H9 (cell line): ENCODE results near the gene DKK3. TPM values are rescaled to one million over a fixed set of nuclear protein-coding genes. Genes with fewer than 3 reads are reported as not detected.

Source experiments
- DNase-seq: peaks from one replicate; pipeline ENCODE4 v3.0.0-alpha.2; 2017
- H2AFZ ChIP-seq: one replicate; pipeline ENCODE4 v1.6.1; 2013; ENCODE audit warnings: mild to moderate bottlenecking, low read length, control low read depth, moderate library complexity
- H2AK5ac ChIP-seq: 2 replicates; pipeline ENCODE4 v1.6.1; 2013; ENCODE audit warnings: low read length, control low read depth, mixed read lengths; ENCODE audit not compliant: insufficient read length
- H2BK120ac ChIP-seq: one replicate; pipeline ENCODE4 v1.6.1; 2013; ENCODE audit warnings: low read depth, mild to moderate bottlenecking, low read length, control low read depth, inconsistent platforms; ENCODE audit not compliant: poor library complexity, severe bottlenecking
- H2BK12ac ChIP-seq: 2 replicates; pipeline ENCODE4 v1.6.1; 2013; ENCODE audit warnings: low read length, control low read depth, mixed read lengths, low read depth; ENCODE audit not compliant: insufficient read length
- H2BK15ac ChIP-seq: 2 replicates; pipeline ENCODE4 v1.6.1; 2013; ENCODE audit warnings: low read depth, low read length, control low read depth
- H2BK20ac ChIP-seq: one replicate; pipeline ENCODE4 v1.6.1; 2013; ENCODE audit warnings: low read depth, mild to moderate bottlenecking, low read length, control low read depth, inconsistent platforms; ENCODE audit not compliant: poor library complexity, severe bottlenecking
- H2BK5ac ChIP-seq: 2 replicates; pipeline ENCODE4 v1.6.1; 2013; ENCODE audit warnings: low read length, control low read depth, mixed read lengths; ENCODE audit not compliant: insufficient read length
- H3K14ac ChIP-seq: 2 replicates; pipeline ENCODE4 v1.6.1; 2013; ENCODE audit warnings: low read length, control low read depth; ENCODE audit not compliant: insufficient read depth
- H3K18ac ChIP-seq: 2 replicates; pipeline ENCODE4 v1.6.1; 2013; ENCODE audit warnings: low read depth, mild to moderate bottlenecking, mixed read lengths, low read length, control low read depth; ENCODE audit not compliant: insufficient read length
- H3K23ac ChIP-seq: 2 replicates; pipeline ENCODE4 v1.6.1; 2013; ENCODE audit warnings: low read length, control low read depth, mixed read lengths, low read depth; ENCODE audit not compliant: insufficient read length
- H3K23me2 ChIP-seq: 2 replicates; pipeline ENCODE4 v1.6.1; 2013; ENCODE audit warnings: low read depth, mild to moderate bottlenecking, mixed read lengths, low read length, control low read depth; ENCODE audit not compliant: insufficient read length, poor library complexity, severe bottlenecking
- H3K27ac ChIP-seq: 2 replicates; pipeline ENCODE4 v1.5.1; 2013; ENCODE audit warnings: low read length, control low read depth, mixed read lengths, low read depth; ENCODE audit not compliant: insufficient read length
- H3K27me3 ChIP-seq: 2 replicates; pipeline ENCODE4 v1.6.1; 2013; ENCODE audit warnings: low read length, control low read depth, inconsistent platforms; ENCODE audit not compliant: insufficient read depth
- H3K4ac ChIP-seq: 2 replicates; pipeline ENCODE4 v1.6.1; 2013; ENCODE audit warnings: low read depth, mild to moderate bottlenecking, control low read depth, inconsistent platforms, low read length, moderate library complexity
- H3K4me1 ChIP-seq: 2 replicates; pipeline ENCODE4 v1.6.1; 2013; ENCODE audit warnings: low read length, control low read depth, inconsistent platforms; ENCODE audit not compliant: insufficient read depth
- H3K4me2 ChIP-seq: 2 replicates; pipeline ENCODE4 v1.6.1; 2013; ENCODE audit warnings: low read length, control low read depth, mixed read lengths; ENCODE audit not compliant: insufficient read length, insufficient read depth
- H3K56ac ChIP-seq: 2 replicates; pipeline ENCODE4 v1.6.1; 2013; ENCODE audit warnings: low read depth, mild to moderate bottlenecking, mixed read lengths, low read length, control low read depth; ENCODE audit not compliant: insufficient read length
- H3K79me1 ChIP-seq: 2 replicates; pipeline ENCODE4 v1.6.1; 2013; ENCODE audit warnings: low read depth, mild to moderate bottlenecking, moderate library complexity, low read length, control low read depth, inconsistent platforms; ENCODE audit not compliant: insufficient read depth, poor library complexity, severe bottlenecking
- H3K79me2 ChIP-seq: 2 replicates; pipeline ENCODE4 v1.6.1; 2013; ENCODE audit warnings: low read length, control low read depth, inconsistent platforms; ENCODE audit not compliant: insufficient read depth
- H3K9ac ChIP-seq: 2 replicates; pipeline ENCODE4 v1.6.1; 2013; ENCODE audit warnings: low read length, control low read depth, mixed read lengths; ENCODE audit not compliant: insufficient read length; ENCODE audit errors: extremely low read depth
- H3K9me3 ChIP-seq: one replicate; pipeline ENCODE4 v1.6.1; 2013; ENCODE audit warnings: low read depth, low read length, inconsistent platforms; ENCODE audit not compliant: control insufficient read depth
- H3T11ph ChIP-seq: one replicate; pipeline ENCODE4 v1.6.1; 2013; ENCODE audit warnings: mild to moderate bottlenecking, low read length, control low read depth, inconsistent platforms
- H4K20me1 ChIP-seq: one replicate; pipeline ENCODE4 v1.6.1; 2013; ENCODE audit not compliant: control insufficient read depth, insufficient read length, insufficient read depth
- H4K5ac ChIP-seq: 2 replicates; pipeline ENCODE4 v1.6.1; 2013; ENCODE audit warnings: low read depth, mild to moderate bottlenecking, mixed read lengths, low read length, control low read depth; ENCODE audit not compliant: insufficient read length
- H4K8ac ChIP-seq: replicated peaks from 2 replicates; pipeline ENCODE4 v1.6.1; 2013; ENCODE audit warnings: low read length, control low read depth, mixed read lengths, low read depth; ENCODE audit not compliant: insufficient read length
- H4K91ac ChIP-seq: 2 replicates; pipeline ENCODE4 v1.6.1; 2013; ENCODE audit warnings: low read depth, mild to moderate bottlenecking, moderate library complexity, mixed read lengths, low read length, control low read depth; ENCODE audit not compliant: insufficient read length
- H3K27ac Mint-ChIP-seq, 3 experiments: 2 replicates in 2 of 3; 3 replicates in 1 of 3; pipeline ENCODE4 v1.8.0; 2020 to 2021; ENCODE audit warnings: mixed read lengths in 3 of 3, mild to moderate bottlenecking in 1 of 3, moderate library complexity in 1 of 3
- H3K27me3 Mint-ChIP-seq: 2 replicates; pipeline ENCODE4 v1.8.0; 2021; ENCODE audit warnings: low read depth, mild to moderate bottlenecking, moderate library complexity, mixed read lengths
- H3K36me3 Mint-ChIP-seq, 3 experiments: 2 replicates in 2 of 3; 3 replicates in 1 of 3; pipeline ENCODE4 v1.8.0; 2020 to 2021; ENCODE audit warnings: low read depth in 3 of 3, mixed read lengths in 3 of 3; ENCODE audit not compliant: insufficient read depth in 1 of 3
- H3K4me1 Mint-ChIP-seq, 2 experiments: 2 replicates each; pipeline ENCODE4 v1.8.0; 2020; ENCODE audit warnings: mixed read lengths in 2 of 2
- H3K4me3 Mint-ChIP-seq, 2 experiments: 2 replicates in 1 of 2; 3 replicates in 1 of 2; pipeline ENCODE4 v1.8.0; 2020 to 2021; ENCODE audit warnings: mild to moderate bottlenecking in 2 of 2, mixed read lengths in 2 of 2, moderate library complexity in 1 of 2
- H3K9me3 Mint-ChIP-seq, 2 experiments: 2 replicates in 1 of 2; 3 replicates in 1 of 2; pipeline ENCODE4 v1.8.0; 2020; ENCODE audit warnings: mild to moderate bottlenecking in 2 of 2, mixed read lengths in 2 of 2, moderate library complexity in 1 of 2
- CTCF ChIP-seq: fragments of 200-600 bp; sonication (generic); conservative IDR thresholded peaks from 3 replicates; pipeline ENCODE4 v1.8.0; 2021; ENCODE audit warnings: antibody characterized with exemption, mild to moderate bottlenecking
- WGBS: extraction: QIAGEN DNeasy Blood & Tissue Kit; methylation state at CpG from one replicate; pipeline ENCODE4 v1.1.7; 2013; ENCODE audit warnings: missing lambda C conversion rate, low lambda C conversion rate, mixed read lengths; ENCODE audit not compliant: insufficient read length; ENCODE audit errors: extremely low coverage; 5-methylcytosine and 5-hydroxymethylcytosine counted together
- total RNA-seq: library from RNA; stranded (reverse); gene quantifications from 2 replicates; pipeline ENCODE4 v1.2.1, GENCODE V29; 2021

DKK3 gene
- total RNA-seq, 1 experiment from 2014 or later: 17.1 TPM

DNA sequence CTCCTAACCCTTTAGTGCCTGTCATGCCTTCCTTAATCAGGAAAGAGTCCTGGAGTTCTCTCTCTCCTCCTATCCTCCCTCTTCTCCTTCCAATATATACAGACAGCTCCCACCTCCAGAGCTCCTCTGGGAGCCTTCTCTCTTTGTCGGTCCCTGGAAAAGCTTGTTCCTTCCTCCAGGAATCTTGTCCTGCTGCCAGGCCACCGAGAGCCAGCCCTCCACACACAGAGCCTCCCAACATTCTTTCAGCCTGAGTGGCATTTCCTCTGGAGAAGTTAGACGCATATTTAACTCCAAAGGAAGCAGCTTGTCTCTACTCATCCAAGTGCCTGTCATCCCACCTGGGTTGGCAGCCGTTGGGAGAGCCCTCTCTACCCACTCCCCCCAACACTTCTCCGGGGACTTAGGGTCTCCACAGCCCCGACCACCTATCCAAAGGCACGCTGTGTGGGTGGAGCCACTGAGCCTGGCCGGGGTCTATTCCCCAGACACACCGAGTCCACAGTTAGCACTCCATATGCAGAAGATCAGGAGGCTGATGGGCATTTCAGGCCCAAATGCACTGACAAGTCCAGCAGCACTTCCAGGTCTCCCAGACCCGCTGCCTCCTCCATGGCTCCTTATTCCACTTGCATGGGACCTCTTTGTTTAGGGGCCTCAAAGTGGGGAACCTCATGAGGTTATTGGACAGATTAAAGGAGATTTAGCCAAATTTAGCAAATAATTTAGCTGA lies 31.1 kb downstream of the DKK3 start:
- Histone ChIP-seq H3K27ac (no peak overlapping the region), H3K18ac (no peak overlapping the region), H4K91ac (no peak overlapping the region), H3K23ac (no peak overlapping the region), H2AFZ (no peak overlapping the region), H3K56ac (no peak overlapping the region), H3T11ph (no peak overlapping the region), H2BK15ac (no peak overlapping the region), H3K4me1 (no peaks in the 10 kb centered on the region), H4K20me1 (no peaks in the 10 kb centered on the region), H2BK5ac (no peak overlapping the region), H3K9me3 (no peaks in the 10 kb centered on the region), H2BK12ac (no peak overlapping the region), H4K8ac (no peak overlapping the region), H3K79me2 (no peaks in the 10 kb centered on the region), H3K27me3 (no peaks in the 10 kb centered on the region), H3K79me1 (no peaks in the 10 kb centered on the region), H2AK5ac (no peak overlapping the region), H3K4me2 (no peak overlapping the region), H2BK20ac (no peak overlapping the region), H2BK120ac (no peak overlapping the region), H4K5ac (no peak overlapping the region), H3K23me2 (no peaks in the 10 kb centered on the region), H3K9ac (no peak overlapping the region), H3K14ac (no peak overlapping the region; the same call in 1 of the 2 replicates), H3K4ac (no peak overlapping the region)
- Mint-ChIP-seq H3K27ac (peak overlapping the region; percentile 36 to 86 (median 80); a peak in 5 of 7 replicates), H3K4me1 (peaks cover 19 to 23% of the 10 kb centered on the region in 2 experiments), H3K4me3 (no peak overlapping the region; a peak in 1 of 5 replicates), H3K9me3 (peaks cover 0 to 2% of the 10 kb centered on the region in 2 experiments; a peak in 1 of 5 replicates), H3K36me3 (peaks cover 0 to 2% (median 0%) of the 10 kb centered on the region in 3 experiments; a peak in 3 of 7 replicates), H3K27me3 (no peaks in the 10 kb centered on the region; the same call in 1 of the 2 replicates)
- TF ChIP-seq CTCF: no peak
- WGBS: no CpG with 5 or more reads among the region's 10 CpGs
- DNase-seq: peak; percentile 52
